ENCODE data around the gene ZNF417. TPM values are rescaled to one million over a fixed set of nuclear protein-coding genes. Genes with fewer than 3 reads are reported as not detected.
"Not testable (repeated sequence)": the region's sequence is repeated elsewhere in the genome, so short reads cannot be mapped to it uniquely, and the experiment has no call there.

ZNF417 gene
- 10 to 100 TPM; 21.1 to 21.4 TPM for total RNA-seq

GRCh38 chr19:57916168-57916995 lies at the start of gene ZNF417:
TSS of gene ZNF417 (minus strand) at chr19:57916592. CDS start at chr19:57916411, 181 bp downstream.
- DNase-seq (peak; percentile 92), ATAC-seq (peak; percentile 99)
- Mint-ChIP-seq H3K4me3 (peak within 1 kb of the TSS; percentile 91), H3K27ac (peak within 1 kb of the TSS; percentile 99), H3K36me3 (ENCODE audit: low read depth) (peaks cover 67% of the 10 kb centered on the region), H3K9me3 (ENCODE audit: insufficient read depth) (peaks cover 22% of the 10 kb centered on the region), H3K4me1 (ENCODE audit: low read depth) (peaks cover 20% of the 10 kb centered on the region)
- not testable (repeated sequence) for H3K27me3 Mint-ChIP-seq (ENCODE audit: low read depth)
- ChIA-PET CTCF (interaction anchor here (0.8 to 1.4 kb wide), 3 partner anchors 9 to 122 kb away, joined by 3 to 4 read pairs (median 3); no protein-coding TSS in a partner anchor), POLR2A (interaction anchor here (0.6 to 1.5 kb wide), 9 partner anchors 10 to 1512 kb away, joined by 3 to 4 read pairs (median 3); partner anchors contain the start of genes TRAPPC2B, ZNF329, ZNF418 and ZNF547)

GRCh38 chr19:57964761-57965160 lies 48.4 kb upstream of the ZNF417 start:
- CTCF ChIA-PET = no interaction called here
- H3K27ac Mint-ChIP-seq = no peak overlapping the region
- H3K36me3 Mint-ChIP-seq (ENCODE audit: low read depth) = peaks cover 10% of the 10 kb centered on the region
- DNase-seq = no peak
- no peaks in the 10 kb centered on the region for H3K27me3 Mint-ChIP-seq (ENCODE audit: low read depth)
- no peak overlapping the region for H3K4me3 Mint-ChIP-seq
- no peak for ATAC-seq
- POLR2A ChIA-PET = no interaction called here
- H3K9me3 Mint-ChIP-seq (ENCODE audit: insufficient read depth) = peaks cover 38% of the 10 kb centered on the region
- no peaks in the 10 kb centered on the region for H3K4me1 Mint-ChIP-seq (ENCODE audit: low read depth)

- no peak overlapping the region for H3K4me3 Mint-ChIP-seq
- POLR2A ChIA-PET = no interaction called here
Observed at GRCh38 chr19:57961785-57962184, 45.4 kb upstream of the ZNF417 start.

GRCh38 chr19:57954996-57955395 lies 38.6 kb upstream of the ZNF417 start:
- Mint-ChIP-seq H3K27me3 (ENCODE audit: low read depth) (no peaks in the 10 kb centered on the region), H3K4me3 (no peak overlapping the region), H3K4me1 (ENCODE audit: low read depth) (no peaks in the 10 kb centered on the region), H3K27ac (no peak overlapping the region), H3K36me3 (ENCODE audit: low read depth) (peaks cover 2% of the 10 kb centered on the region), H3K9me3 (ENCODE audit: insufficient read depth) (peaks cover 27% of the 10 kb centered on the region)
- no peak for DNase-seq
- ChIA-PET POLR2A (no interaction called here), CTCF (no interaction called here)
- ATAC-seq = no peak

More at GRCh38 chr19:57961785-57962184, 45.4 kb upstream of the ZNF417 start:
- H3K27ac Mint-ChIP-seq = no peak overlapping the region
- H3K9me3 Mint-ChIP-seq (ENCODE audit: insufficient read depth) = peaks cover 39% of the 10 kb centered on the region
- ATAC-seq = no peak
- no peaks in the 10 kb centered on the region for H3K4me1 Mint-ChIP-seq (ENCODE audit: low read depth)
- peaks cover 5% of the 10 kb centered on the region for H3K36me3 Mint-ChIP-seq (ENCODE audit: low read depth)
- no peak for DNase-seq
- CTCF ChIA-PET = no interaction called here
- no peaks in the 10 kb centered on the region for H3K27me3 Mint-ChIP-seq (ENCODE audit: low read depth)

GRCh38 chr19:57949702-57950101 lies 33.3 kb upstream of the ZNF417 start:
- Mint-ChIP-seq H3K4me1 (ENCODE audit: low read depth) (peaks cover 17% of the 10 kb centered on the region), H3K27me3 (ENCODE audit: low read depth) (no peaks in the 10 kb centered on the region), H3K9me3 (ENCODE audit: insufficient read depth) (peaks cover 24% of the 10 kb centered on the region), H3K4me3 (no peak overlapping the region), H3K27ac (no peak overlapping the region), H3K36me3 (ENCODE audit: low read depth) (peaks cover 25% of the 10 kb centered on the region)
- ATAC-seq (no peak), DNase-seq (no peak)
- ChIA-PET POLR2A (no interaction called here), CTCF (no interaction called here)

- Mint-ChIP-seq H3K4me3 (no peak overlapping the region), H3K27ac (no peak overlapping the region), H3K27me3 (ENCODE audit: low read depth) (no peaks in the 10 kb centered on the region), H3K9me3 (ENCODE audit: insufficient read depth) (peaks cover 20% of the 10 kb centered on the region), H3K4me1 (ENCODE audit: low read depth) (peaks cover 17% of the 10 kb centered on the region), H3K36me3 (ENCODE audit: low read depth) (peaks cover 29% of the 10 kb centered on the region)
- ATAC-seq (no peak), DNase-seq (no peak)
- ChIA-PET CTCF (no interaction called here), POLR2A (no interaction called here)
Observed at GRCh38 chr19:57949296-57949695, 32.9 kb upstream of the ZNF417 start.

- CTCF ChIA-PET = no interaction called here
- Mint-ChIP-seq H3K27ac (peak within 1 kb of the TSS; percentile 96), H3K4me1 (ENCODE audit: low read depth) (peaks cover 17% of the 10 kb centered on the region), H3K36me3 (ENCODE audit: low read depth) (peaks cover 44% of the 10 kb centered on the region), H3K27me3 (ENCODE audit: low read depth) (no peaks in the 10 kb centered on the region), H3K4me3 (peak within 1 kb of the TSS; percentile 94), H3K9me3 (ENCODE audit: insufficient read depth) (peaks cover 31% of the 10 kb centered on the region)
- peak; percentile 96 for ATAC-seq
- POLR2A ChIA-PET = no interaction called here
- DNase-seq = peak; percentile 95
Observed at GRCh38 chr19:57947419-57948134, 31.2 kb upstream of the ZNF417 start, which contains the start of gene ZNF256. TSS of gene ZNF256 (minus strand) at chr19:57947706. CDS start at chr19:57947474, 232 bp downstream.

- H3K27me3 Mint-ChIP-seq (ENCODE audit: low read depth) = no peaks in the 10 kb centered on the region
- H3K9me3 Mint-ChIP-seq (ENCODE audit: insufficient read depth) = peaks cover 36% of the 10 kb centered on the region
- peak; percentile 23 for DNase-seq
- H3K4me3 Mint-ChIP-seq = peak overlapping the region; percentile 94
- ChIA-PET POLR2A (no interaction called here), CTCF (no interaction called here)
- peak overlapping the region; percentile 96 for H3K27ac Mint-ChIP-seq
- peaks cover 17% of the 10 kb centered on the region for H3K4me1 Mint-ChIP-seq (ENCODE audit: low read depth)
- H3K36me3 Mint-ChIP-seq (ENCODE audit: low read depth) = peaks cover 50% of the 10 kb centered on the region
- ATAC-seq = peak; percentile 23
Observed at GRCh38 chr19:57947088-57947418, 30.7 kb upstream of the ZNF417 start.

- H3K4me1 Mint-ChIP-seq (ENCODE audit: low read depth) = peaks cover 17% of the 10 kb centered on the region
- ATAC-seq (no peak), DNase-seq (no peak)
- ChIA-PET CTCF (no interaction called here), POLR2A (no interaction called here)
- peak overlapping the region; percentile 96 for H3K27ac Mint-ChIP-seq
- H3K9me3 Mint-ChIP-seq (ENCODE audit: insufficient read depth) = peaks cover 37% of the 10 kb centered on the region
- no peaks in the 10 kb centered on the region for H3K27me3 Mint-ChIP-seq (ENCODE audit: low read depth)
- H3K4me3 Mint-ChIP-seq = peak overlapping the region; percentile 94
- peaks cover 57% of the 10 kb centered on the region for H3K36me3 Mint-ChIP-seq (ENCODE audit: low read depth)
Observed at GRCh38 chr19:57946316-57946715, 29.9 kb upstream of the ZNF417 start.

- DNase-seq (no peak), ATAC-seq (no peak)
- ChIA-PET POLR2A (no interaction called here), CTCF (interaction anchor here (0.8 kb wide), 1 partner anchor 25 kb away, joined by 3 read pairs; no protein-coding TSS in a partner anchor)
- Mint-ChIP-seq H3K4me3 (no peak overlapping the region), H3K36me3 (ENCODE audit: low read depth) (peaks cover 81% of the 10 kb centered on the region), H3K9me3 (ENCODE audit: insufficient read depth) (peaks cover 40% of the 10 kb centered on the region), H3K4me1 (ENCODE audit: low read depth) (peaks cover 11% of the 10 kb centered on the region), H3K27ac (no peak overlapping the region), H3K27me3 (ENCODE audit: low read depth) (no peaks in the 10 kb centered on the region)
Observed at GRCh38 chr19:57941593-57941992, 25.2 kb upstream of the ZNF417 start.

GRCh38 chr19:57935731-57936130 lies 19.3 kb upstream of the ZNF417 start:
- ATAC-seq (no peak), DNase-seq (no peak)
- H3K27ac Mint-ChIP-seq = no peak overlapping the region
- ChIA-PET CTCF (interaction anchor here (1.2 kb wide), 1 partner anchor 16 kb away, joined by 3 read pairs; no protein-coding TSS in a partner anchor), POLR2A (interaction anchor here (0.5 to 1.6 kb wide), 3 partner anchors 10 to 358 kb away, joined by 3 to 4 read pairs (median 3); partner anchors contain the start of gene ZNF417)
- peaks cover 67% of the 10 kb centered on the region for H3K36me3 Mint-ChIP-seq (ENCODE audit: low read depth)
- H3K4me1 Mint-ChIP-seq (ENCODE audit: low read depth) = peaks cover 11% of the 10 kb centered on the region
- H3K4me3 Mint-ChIP-seq = no peak overlapping the region
- no peaks in the 10 kb centered on the region for H3K27me3 Mint-ChIP-seq (ENCODE audit: low read depth)
- peaks cover 39% of the 10 kb centered on the region for H3K9me3 Mint-ChIP-seq (ENCODE audit: insufficient read depth)

Measured in activated CD8-positive, alpha-beta T cell treated with anti-CD3 and anti-CD28 coated beads, Interleukin-2, amount 10 ng/mL, durations not matched to agents 7 days and 5 days (primary cell).